HCT116 (cell line): Measurements from ENCODE around the gene CISTR. TPM values are rescaled to one million over a fixed set of nuclear protein-coding genes. Genes with fewer than 3 reads are reported as not detected.

Source experiments
- ATAC-seq: fragments of 200-7000 bp; cut with Tn5 transposase; 2 replicates; pipeline ENCODE4 v1.9.1; 2020; ENCODE audit warnings: mild to moderate bottlenecking, moderate library complexity
- BruUV-seq: library from RNA; stranded (reverse); fragments of 400-500 nt; replicated peaks from 2 replicates; lab custom pipeline; 2021; lab: Mats Ljungman, UMichigan
- CTCF ChIA-PET: fragments of 300-600 bp; sonication (Branson Sonifier 250); formaldehyde crosslinking; loops from one replicate; lab custom pipeline; 2021; ENCODE audit warnings: antibody characterized with exemption; lab: Charles Lee
- POLR2A ChIA-PET: fragments of 300-600, 350-600 bp; sonication (Branson Sonifier 250); formaldehyde crosslinking; loops from one replicate; lab custom pipeline; 2021; ENCODE audit warnings: antibody characterized with exemption; lab: Charles Lee
- RAD21 ChIA-PET, 2 experiments: fragments of 300-600 bp; sonication (Branson Sonifier 250); formaldehyde crosslinking; loops; one replicate each; lab custom pipeline; 2023; ENCODE audit warnings: low total read pairs in 2 of 2; ENCODE audit not compliant: uncharacterized antibody in 2 of 2, unreplicated experiment in 2 of 2, low non-redundant PET in 1 of 2; lab: Charles Lee
- DNase-seq: peaks from one replicate; pipeline ENCODE4 v3.0.0-alpha.2; 2010; ENCODE audit warnings: low read depth, low spot score
- H2AFZ ChIP-seq: fragments of 200-600 bp; shearing (Covaris generic), sonication (generic); 2 replicates; pipeline ENCODE4 v1.6.1; 2017; ENCODE audit warnings: low read depth, mixed run types, mixed read lengths, antibody characterized with exemption, low read length; ENCODE audit not compliant: poor library complexity, severe bottlenecking
- H3K27ac ChIP-seq: 2 replicates; pipeline ENCODE4 v1.5.1; 2012; ENCODE audit warnings: low read depth, low read length
- H3K27me3 ChIP-seq: fragments of 200-600 bp; sonication (generic); 2 replicates; pipeline ENCODE4 v1.6.1; 2016; ENCODE audit warnings: mixed run types, low read length, mixed read lengths; ENCODE audit not compliant: insufficient read depth
- H3K36me3 ChIP-seq, 2 experiments: fragments of 200-500 bp in 1 of 2; fragments of 200-600 bp in 1 of 2; sonication (Bioruptor generic) in 1 of 2; sonication (generic) in 1 of 2; 2 replicates each; pipeline versions ENCODE4 v1.5.1 to v1.6.1; 2014 to 2016; ENCODE audit warnings: low read length in 2 of 2, inconsistent platforms in 1 of 2, mixed read lengths in 1 of 2, mixed run types in 1 of 2; ENCODE audit not compliant: insufficient read depth in 2 of 2, control insufficient read depth in 1 of 2
- H3K4me1 ChIP-seq, 2 experiments: fragments of 200-600 bp in 1 of 2; sonication (generic) in 1 of 2; 2 replicates each; pipeline versions ENCODE4 v1.5.1 to v1.6.1; 2012 to 2017; ENCODE audit warnings: low read length in 2 of 2, inconsistent platforms in 1 of 2, mild to moderate bottlenecking in 1 of 2, mixed read lengths in 1 of 2, mixed run types in 1 of 2, moderate library complexity in 1 of 2; ENCODE audit not compliant: insufficient read depth in 2 of 2, control insufficient read depth in 1 of 2
- H3K4me2 ChIP-seq: fragments of 200-600 bp; sonication (generic); 2 replicates; pipeline ENCODE4 v1.6.1; 2017; ENCODE audit warnings: mixed run types, low read length, mixed read lengths
- H3K4me3 ChIP-seq, 2 experiments: fragments of 200-600 bp in 1 of 2; sonication (generic) in 1 of 2; replicated peaks in 1 of 2; 2 replicates each; pipeline ENCODE4 v1.5.1; 2011 to 2016; ENCODE audit warnings: low read length in 2 of 2, control low read depth in 1 of 2, low read depth in 1 of 2, mild to moderate bottlenecking in 1 of 2, mixed read lengths in 1 of 2, mixed run types in 1 of 2
- H3K79me2 ChIP-seq: fragments of 200-600 bp; sonication (generic); 2 replicates; pipeline ENCODE4 v1.6.1; 2017; ENCODE audit warnings: mild to moderate bottlenecking, mixed run types, low read length, moderate library complexity, mixed read lengths; ENCODE audit not compliant: insufficient read depth
- H3K9ac ChIP-seq: fragments of 200-600 bp; sonication (generic); 2 replicates; pipeline ENCODE4 v1.6.1; 2016; ENCODE audit warnings: low read length, mixed read lengths
- H3K9me2 ChIP-seq: fragments of 200-600 bp; sonication (generic), shearing (Covaris generic); 2 replicates; pipeline ENCODE4 v1.6.1; 2017; ENCODE audit warnings: mixed run types, mild to moderate bottlenecking, moderate library complexity; ENCODE audit not compliant: insufficient read depth
- H3K9me3 ChIP-seq, 2 experiments: fragments of 200-500 bp in 1 of 2; fragments of 200-600 bp in 1 of 2; sonication (Bioruptor generic) in 1 of 2; sonication (generic) in 1 of 2; 2 replicates each; pipeline ENCODE4 v1.6.1; 2014 to 2017; ENCODE audit warnings: low read length in 2 of 2, mixed read lengths in 2 of 2, inconsistent platforms in 1 of 2, low read depth in 1 of 2, mild to moderate bottlenecking in 1 of 2, mixed run types in 1 of 2, moderate library complexity in 1 of 2; ENCODE audit not compliant: control insufficient read depth in 1 of 2, insufficient read depth in 1 of 2
- H4K20me1 ChIP-seq: fragments of 200-600 bp; sonication (generic), shearing (Covaris generic); 2 replicates; pipeline ENCODE4 v1.6.1; 2017; ENCODE audit warnings: mixed run types, mild to moderate bottlenecking, moderate library complexity; ENCODE audit not compliant: insufficient read depth
- CBX3 ChIP-seq: IDR thresholded peaks from 2 replicates; pipeline ENCODE4 v1.6.1; 2012; ENCODE audit warnings: low read depth
- CEBPB ChIP-seq: IDR thresholded peaks from 2 replicates; pipeline ENCODE4 v1.6.1; 2012; ENCODE audit warnings: low read depth
- ELF1 ChIP-seq: IDR thresholded peaks from 2 replicates; pipeline ENCODE4 v1.6.1; 2012; ENCODE audit warnings: low read depth, borderline replicate concordance
- EZH2 ChIP-seq: fragments of 200-600 bp; sonication (generic); IDR thresholded peaks from 2 replicates; pipeline ENCODE4 v1.6.1; 2017; ENCODE audit warnings: antibody characterized with exemption, mixed run types
- EZH2phosphoT487 ChIP-seq: fragments of 200-600 bp; IDR thresholded peaks from 2 replicates; pipeline ENCODE4 v1.6.1; 2018; ENCODE audit warnings: antibody characterized with exemption, borderline replicate concordance
- FOSL1 ChIP-seq: IDR thresholded peaks from 2 replicates; pipeline ENCODE4 v1.6.1; 2012; ENCODE audit warnings: low read depth
- JUND ChIP-seq: IDR thresholded peaks from 2 replicates; pipeline ENCODE4 v1.6.1; 2012
- POLR2A ChIP-seq: IDR thresholded peaks from 2 replicates; pipeline ENCODE4 v1.7.0; 2011; ENCODE audit warnings: borderline replicate concordance; ENCODE audit not compliant: insufficient read depth, insufficient read length; ENCODE audit errors: extremely low read depth
- POLR2AphosphoS5 ChIP-seq: IDR thresholded peaks from 2 replicates; pipeline ENCODE4 v1.6.1; 2011; ENCODE audit warnings: mild to moderate bottlenecking, low read depth, low read length, moderate library complexity
- RAD21 ChIP-seq: IDR thresholded peaks from 2 replicates; pipeline ENCODE4 v1.6.1; 2012; ENCODE audit warnings: low read depth, mild to moderate bottlenecking
- SIN3A ChIP-seq: IDR thresholded peaks from 2 replicates; pipeline ENCODE4 v1.6.1; 2012; ENCODE audit warnings: low read depth
- SP1 ChIP-seq: IDR thresholded peaks from 2 replicates; pipeline ENCODE4 v1.6.1; 2012; ENCODE audit warnings: low read depth
- SRF ChIP-seq: IDR thresholded peaks from 2 replicates; pipeline ENCODE4 v1.6.1; 2012; ENCODE audit warnings: low read depth
- YY1 ChIP-seq: IDR thresholded peaks from 2 replicates; pipeline ENCODE4 v1.6.1; 2011; ENCODE audit warnings: low read length, low read depth, moderate library complexity, mild to moderate bottlenecking; ENCODE audit not compliant: insufficient replicate concordance; ENCODE audit errors: extremely low read depth
- ZFX ChIP-seq: fragments of 450-650 bp; IDR thresholded peaks from 2 replicates; pipeline ENCODE4 v1.6.1; 2017
- ZNF274 ChIP-seq: fragments of 200-500 bp; sonication (Bioruptor generic); IDR thresholded peaks from 2 replicates; pipeline ENCODE4 v1.6.1; 2014; ENCODE audit warnings: mild to moderate bottlenecking, low read depth, low read length, inconsistent platforms
- intact Hi-C: fragments of 100-400 bp; cut with micrococcal nuclease; formaldehyde crosslinking; loops from 2 replicates; pipeline ENCODE4 v1.10.0; 2022
- total RNA-seq: library from RNA; stranded (reverse); gene quantifications from one replicate; pipeline ENCODE4 v1.2.1, GENCODE V29; 2021; ENCODE audit not compliant: unreplicated experiment
- TF ChIP-seq, protein P1 (sequence below): IDR thresholded peaks from 2 replicates; pipeline ENCODE4 v1.6.1; 2012
- TF ChIP-seq, protein P2 (sequence below): IDR thresholded peaks from 2 replicates; pipeline ENCODE4 v1.6.1; 2012
- TF ChIP-seq, protein P3 (sequence below): IDR thresholded peaks from 2 replicates; pipeline ENCODE4 v1.6.1; 2011; ENCODE audit warnings: mild to moderate bottlenecking, low read length, moderate library complexity; ENCODE audit not compliant: insufficient replicate concordance; ENCODE audit errors: extremely low read depth

The CISTR gene
- total RNA-seq, 1 experiment from 2014 or later = not detected

DNA sequence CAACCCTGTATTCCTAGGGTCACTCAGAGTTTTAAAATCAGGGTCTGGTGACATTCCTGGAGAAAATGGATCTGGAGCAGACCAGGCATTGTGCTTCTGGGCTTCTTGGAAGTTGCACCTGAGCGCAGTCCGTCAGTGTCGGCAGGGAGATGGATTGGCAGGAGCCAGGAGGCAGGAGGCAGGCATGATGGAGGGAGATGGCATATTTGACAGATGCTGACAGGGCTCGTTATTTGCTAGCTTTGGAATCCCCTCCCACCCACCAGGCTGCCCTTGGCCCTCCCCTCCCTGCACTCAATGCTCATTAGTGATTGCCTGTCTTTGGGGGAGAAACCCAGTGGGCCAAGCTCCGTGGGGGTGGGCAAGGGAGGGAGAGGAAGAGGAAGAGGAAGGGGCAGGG, 4.7 kb downstream of the CISTR start:
- TF ChIP-seq, protein P1, sequence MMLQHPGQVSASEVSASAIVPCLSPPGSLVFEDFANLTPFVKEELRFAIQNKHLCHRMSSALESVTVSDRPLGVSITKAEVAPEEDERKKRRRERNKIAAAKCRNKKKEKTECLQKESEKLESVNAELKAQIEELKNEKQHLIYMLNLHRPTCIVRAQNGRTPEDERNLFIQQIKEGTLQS = no peak
- TF ChIP-seq ZFX = no peak
- TF ChIP-seq RAD21 = no peak
- no peak for TF ChIP-seq ELF1
- TF ChIP-seq YY1 = no peak
- TF ChIP-seq, protein P2, sequence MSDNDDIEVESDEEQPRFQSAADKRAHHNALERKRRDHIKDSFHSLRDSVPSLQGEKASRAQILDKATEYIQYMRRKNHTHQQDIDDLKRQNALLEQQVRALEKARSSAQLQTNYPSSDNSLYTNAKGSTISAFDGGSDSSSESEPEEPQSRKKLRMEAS = no peak
- TF ChIP-seq SRF = no peak
- no peak for TF ChIP-seq SP1
- no peak for TF ChIP-seq POLR2AphosphoS5
- TF ChIP-seq EZH2 = no peak
- no peak for TF ChIP-seq EZH2phosphoT487
- no peak for TF ChIP-seq ZNF274
- TF ChIP-seq POLR2A = no peak
- no peak for TF ChIP-seq JUND
- TF ChIP-seq CBX3 = no peak
- no peak for TF ChIP-seq CEBPB
- no peak for TF ChIP-seq SIN3A
- TF ChIP-seq, protein P3, sequence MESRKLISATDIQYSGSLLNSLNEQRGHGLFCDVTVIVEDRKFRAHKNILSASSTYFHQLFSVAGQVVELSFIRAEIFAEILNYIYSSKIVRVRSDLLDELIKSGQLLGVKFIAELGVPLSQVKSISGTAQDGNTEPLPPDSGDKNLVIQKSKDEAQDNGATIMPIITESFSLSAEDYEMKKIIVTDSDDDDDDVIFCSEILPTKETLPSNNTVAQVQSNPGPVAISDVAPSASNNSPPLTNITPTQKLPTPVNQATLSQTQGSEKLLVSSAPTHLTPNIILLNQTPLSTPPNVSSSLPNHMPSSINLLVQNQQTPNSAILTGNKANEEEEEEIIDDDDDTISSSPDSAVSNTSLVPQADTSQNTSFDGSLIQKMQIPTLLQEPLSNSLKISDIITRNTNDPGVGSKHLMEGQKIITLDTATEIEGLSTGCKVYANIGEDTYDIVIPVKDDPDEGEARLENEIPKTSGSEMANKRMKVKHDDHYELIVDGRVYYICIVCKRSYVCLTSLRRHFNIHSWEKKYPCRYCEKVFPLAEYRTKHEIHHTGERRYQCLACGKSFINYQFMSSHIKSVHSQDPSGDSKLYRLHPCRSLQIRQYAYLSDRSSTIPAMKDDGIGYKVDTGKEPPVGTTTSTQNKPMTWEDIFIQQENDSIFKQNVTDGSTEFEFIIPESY = no peak
- TF ChIP-seq FOSL1 = no peak
- no peak overlapping the region for H3K4me3 ChIP-seq
- H3K9me3 ChIP-seq = no peaks in the 10 kb centered on the region
- ATAC-seq = no peak; the same call in 1 of the 2 replicates
- H3K27me3 ChIP-seq = no peaks in the 10 kb centered on the region
- no peaks in the 10 kb centered on the region for H3K9me2 ChIP-seq
- peak overlapping the region; percentile 92 for H2AFZ ChIP-seq
- ChIA-PET CTCF (interaction anchor here (1.0 to 6.2 kb wide), 23 partner anchors 10 to 461 kb away, joined by 3 to 146 read pairs (median 5); partner anchors contain the start of genes ATP5MC2 and MAP3K12), RAD21 (interaction anchor here (0.9 to 1.8 kb wide), 3 partner anchors 45 to 47 kb away, joined by 3 to 6 read pairs (median 6); no protein-coding TSS in a partner anchor), POLR2A (interaction anchor here (1.8 kb wide), 1 partner anchor 47 kb away, joined by 4 read pairs; no protein-coding TSS in a partner anchor)
- H3K9ac ChIP-seq = no peak overlapping the region
- H3K27ac ChIP-seq = no peak overlapping the region
- no peaks in the 10 kb centered on the region for H4K20me1 ChIP-seq
- no peaks in the 10 kb centered on the region for H3K36me3 ChIP-seq
- intact Hi-C loops = no loop called here
- peaks cover 0 to 9% of the 10 kb centered on the region in 2 experiments; a peak in 1 of 4 replicates for H3K4me1 ChIP-seq
- BruUV-seq = no TSS peak
- peak overlapping the region; percentile 56 for H3K4me2 ChIP-seq
- DNase-seq = no peak
- no peaks in the 10 kb centered on the region for H3K79me2 ChIP-seq
